ENCODE results near the gene UBXN7. TPM values are rescaled to one million over a fixed set of nuclear protein-coding genes. Genes with fewer than 3 reads are reported as not detected.

UBXN7 gene
- total RNA-seq, 1 experiment from 2014 or later, result 125 TPM

GRCh38 chr3:196323016-196323415 is 109.2 kb downstream of the UBXN7 start:
- Histone ChIP-seq H3K27ac (no peak overlapping the region), H3K4me3 (no peak overlapping the region), H3K79me2 (ENCODE audit: low read depth) (0 out of 2 replicates have a peak, but pooled peaks cover 6% of the 10 kb centered on the region), H2AFZ (no peak overlapping the region), H4K20me1 (ENCODE audit: insufficient read depth) (peaks cover 9% of the 10 kb centered on the region), H3F3A (ENCODE audit: insufficient read depth, low read depth) (peaks cover 38% of the 10 kb centered on the region; the same call in 1 of the 2 replicates), H3K4me1 (replicated peaks; ENCODE audit: insufficient read depth) (no peaks in the 10 kb centered on the region), H3K27me3 (ENCODE audit: insufficient read depth, low read depth) (no peaks in the 10 kb centered on the region), H3K36me3 (ENCODE audit: low read depth) (peaks cover 42% of the 10 kb centered on the region), H3K4me2 (no peak overlapping the region), H3K9me2 (ENCODE audit: insufficient read depth) (no peaks in the 10 kb centered on the region), H3K9me3 (ENCODE audit: insufficient read depth, low read depth) (no peaks in the 10 kb centered on the region)
- ChIA-PET POLR2A (ENCODE audit: unreplicated experiment) (no interaction called here), CTCF (no interaction called here)
- no TSS peak for BruUV-seq (replicated peaks)
- TF ChIP-seq CTCF (conservative IDR thresholded peaks at IDR 0.05), result no peak
- TF ChIP-seq EZH2 (IDR thresholded peaks at IDR 0.05; ENCODE audit: low read depth), result no peak
- intact Hi-C loops (cut with micrococcal nuclease; ENCODE audit: unreplicated experiment), result no loop called here
- DNase-seq, result no peak

GRCh38 chr3:196321162-196321561 is 111.1 kb downstream of the UBXN7 start:
- no peaks in the 10 kb centered on the region for H4K20me1 ChIP-seq (ENCODE audit: insufficient read depth)
- POLR2A ChIA-PET (ENCODE audit: unreplicated experiment), result interaction anchor here (0.6 to 0.7 kb wide), 2 partner anchors 33 to 419 kb away, joined by 3 read pairs; partner anchors contain the start of gene PAK2
- H3K27ac ChIP-seq, result no peak overlapping the region
- no peak overlapping the region for H3K4me3 ChIP-seq
- TF ChIP-seq CTCF (conservative IDR thresholded peaks at IDR 0.05), result no peak
- no peak for TF ChIP-seq EZH2 (IDR thresholded peaks at IDR 0.05; ENCODE audit: low read depth)
- peaks cover 25% of the 10 kb centered on the region for H3K36me3 ChIP-seq (ENCODE audit: low read depth)
- no peaks in the 10 kb centered on the region for H3K9me2 ChIP-seq (ENCODE audit: insufficient read depth)
- H3K9me3 ChIP-seq (ENCODE audit: insufficient read depth, low read depth), result no peaks in the 10 kb centered on the region
- H2AFZ ChIP-seq, result no peak overlapping the region
- no peak overlapping the region for H3K4me2 ChIP-seq
- H3K27me3 ChIP-seq (ENCODE audit: insufficient read depth, low read depth), result no peaks in the 10 kb centered on the region
- H3K4me1 ChIP-seq (replicated peaks; ENCODE audit: insufficient read depth), result no peaks in the 10 kb centered on the region
- DNase-seq, result no peak
- BruUV-seq (replicated peaks), result no TSS peak
- H3K79me2 ChIP-seq (ENCODE audit: low read depth), result no peaks in the 10 kb centered on the region
- peaks cover 28% of the 10 kb centered on the region for H3F3A ChIP-seq (ENCODE audit: insufficient read depth, low read depth)
- CTCF ChIA-PET, result no interaction called here
- intact Hi-C loops (cut with micrococcal nuclease; ENCODE audit: unreplicated experiment), result no loop called here

- intact Hi-C loops (cut with micrococcal nuclease; ENCODE audit: unreplicated experiment), result no loop called here
- Histone ChIP-seq H3F3A (ENCODE audit: insufficient read depth, low read depth) (peaks cover 37% of the 10 kb centered on the region), H3K9me3 (ENCODE audit: insufficient read depth, low read depth) (no peaks in the 10 kb centered on the region), H3K4me1 (replicated peaks; ENCODE audit: insufficient read depth) (no peaks in the 10 kb centered on the region), H3K79me2 (ENCODE audit: low read depth) (no peaks in the 10 kb centered on the region), H4K20me1 (ENCODE audit: insufficient read depth) (no peaks in the 10 kb centered on the region), H3K27ac (no peak overlapping the region), H3K4me3 (no peak overlapping the region), H2AFZ (no peak overlapping the region), H3K27me3 (ENCODE audit: insufficient read depth, low read depth) (no peaks in the 10 kb centered on the region), H3K4me2 (no peak overlapping the region), H3K36me3 (ENCODE audit: low read depth) (peaks cover 24% of the 10 kb centered on the region), H3K9me2 (ENCODE audit: insufficient read depth) (no peaks in the 10 kb centered on the region)
- CTCF ChIA-PET, result no interaction called here
- POLR2A ChIA-PET (ENCODE audit: unreplicated experiment), result no interaction called here
- no TSS peak for BruUV-seq (replicated peaks)
- no peak for TF ChIP-seq CTCF (conservative IDR thresholded peaks at IDR 0.05)
- no peak for TF ChIP-seq EZH2 (IDR thresholded peaks at IDR 0.05; ENCODE audit: low read depth)
- no peak for DNase-seq
Observed at GRCh38 chr3:196320137-196320536, 112.1 kb downstream of the UBXN7 start.
